Activated CD4-positive, alpha-beta T cell treated with anti-CD3 and anti-CD28 coated beads for 1 hour (primary cell): ENCODE measurements around the gene PDCD6IP.

Experiments
- DNase-seq: peaks from one replicate; pipeline ENCODE4 v3.0.0-alpha.2; 2020

The PDCD6IP gene

GRCh38 chr3:33898901-33899300 lies 100.5 kb downstream of the PDCD6IP start:
- DNase-seq = no peak

GRCh38 chr3:33900440-33900808 lies 102.0 kb downstream of the PDCD6IP start:
- DNase-seq = no peak

- DNase-seq = no peak
These were observed 102.5 kb downstream of the PDCD6IP start for GRCh38 chr3:33900809-33901505.

- DNase-seq = no peak
These were observed 103.6 kb downstream of the PDCD6IP start for GRCh38 chr3:33901862-33902563.

DNA sequence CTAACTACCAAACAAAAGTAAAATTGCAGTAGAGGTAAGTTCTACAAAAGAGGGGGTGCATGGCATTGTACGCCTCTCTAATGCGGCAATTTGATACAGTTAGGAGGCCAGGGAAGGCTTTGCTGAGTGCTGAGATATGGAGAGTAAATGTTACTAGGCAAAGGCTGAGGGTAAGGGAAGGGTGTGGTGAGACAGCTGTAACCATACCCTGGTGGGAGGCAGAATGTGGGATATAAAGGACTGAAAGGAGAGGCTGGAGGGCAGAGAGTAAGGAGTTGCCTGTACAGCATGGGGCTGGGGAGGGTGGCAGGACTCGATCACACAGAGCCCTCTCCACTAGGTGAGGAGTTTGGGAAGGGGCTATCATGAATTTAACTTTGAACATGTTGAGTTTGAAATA lies 106.3 kb downstream of the PDCD6IP start:
- no peak for DNase-seq

DNA sequence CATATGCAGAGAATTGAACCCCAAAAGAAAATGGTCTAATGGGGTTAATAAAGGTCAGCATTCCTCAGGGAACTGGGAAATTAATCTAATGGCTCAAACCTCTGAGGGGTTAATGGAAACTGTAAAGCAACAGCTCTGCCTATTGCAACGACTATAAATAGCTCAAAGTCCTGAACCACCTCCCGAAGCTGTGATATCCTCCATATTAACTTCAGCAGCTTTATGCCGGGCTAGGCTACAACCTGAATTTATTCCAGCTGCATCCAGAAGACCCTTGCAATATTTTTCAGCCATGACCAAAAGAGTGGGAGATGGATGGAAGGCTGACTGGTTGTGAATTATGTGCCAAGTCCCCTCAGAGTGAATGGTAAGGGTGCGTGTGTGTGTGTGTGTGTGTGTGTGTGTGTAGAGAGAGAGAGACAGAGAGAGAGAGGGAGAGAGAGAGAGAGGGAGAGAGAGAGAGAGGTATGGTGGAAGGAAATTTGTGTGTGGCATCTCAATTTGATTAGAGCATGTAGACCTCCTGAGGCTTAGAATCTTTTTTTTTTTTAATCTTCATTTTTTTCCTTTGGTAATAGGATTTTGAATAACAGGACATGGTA lies 109.9 kb downstream of the PDCD6IP start:
- DNase-seq = no peak

- DNase-seq = no peak
These were observed 111.1 kb downstream of the PDCD6IP start for GRCh38 chr3:33909547-33909946.

DNA sequence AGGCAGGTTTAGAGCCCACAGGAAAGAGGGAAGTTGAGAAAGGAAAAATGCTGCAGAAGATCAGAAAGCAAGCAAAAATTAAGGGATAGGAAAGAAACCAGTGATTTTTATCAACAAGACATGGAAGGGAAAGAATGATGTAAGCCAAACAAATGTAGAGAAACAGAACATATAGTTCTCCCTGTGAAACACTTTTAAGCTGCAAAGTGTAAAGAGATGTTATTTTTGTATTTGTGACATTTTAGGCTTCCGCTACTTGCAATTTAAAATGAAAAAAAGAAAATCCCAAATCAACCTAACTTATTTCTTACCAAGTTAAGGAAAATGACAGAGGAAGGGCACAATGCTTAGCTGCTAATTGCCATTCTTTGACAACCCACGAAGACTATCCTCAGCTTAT lies 111.6 kb downstream of the PDCD6IP start:
- DNase-seq = no peak

DNA sequence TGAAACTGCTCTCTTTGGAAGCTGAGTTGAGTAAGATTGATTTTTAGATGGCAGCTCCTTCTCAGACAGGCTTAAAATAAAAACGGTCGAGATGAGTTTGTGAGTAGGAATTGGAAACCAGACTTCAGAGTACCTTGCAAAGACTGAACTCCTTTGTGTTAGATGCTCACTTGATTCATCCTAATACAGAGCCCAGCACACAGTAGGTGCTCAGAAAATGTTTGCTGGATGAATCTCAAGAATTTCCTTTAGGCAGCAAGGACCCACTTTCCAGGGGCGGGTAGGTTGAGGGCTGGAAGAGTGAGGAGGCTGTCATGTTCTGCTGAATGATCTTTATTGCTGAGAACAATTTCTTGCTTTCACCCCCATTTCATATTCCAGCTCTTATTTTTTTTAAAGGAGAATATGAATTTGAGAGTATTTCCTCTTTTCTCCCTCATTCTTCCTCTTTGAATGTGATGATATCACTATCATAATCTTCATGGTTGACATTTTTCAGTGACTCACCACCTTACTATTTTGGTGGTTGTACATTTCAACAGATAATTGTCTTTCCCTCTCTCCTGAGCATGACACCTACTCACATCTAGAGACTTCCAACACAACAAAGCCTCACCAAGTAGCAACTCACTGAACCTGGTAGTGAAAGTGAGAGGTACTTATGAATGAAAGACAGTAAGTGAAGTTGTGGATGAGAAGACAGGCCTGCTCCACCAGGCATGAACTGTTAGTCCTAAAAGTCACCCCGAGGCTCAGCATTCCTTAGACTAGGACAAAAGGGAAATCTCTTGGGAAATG lies 113.3 kb downstream of the PDCD6IP start:
- DNase-seq = no peak

DNA sequence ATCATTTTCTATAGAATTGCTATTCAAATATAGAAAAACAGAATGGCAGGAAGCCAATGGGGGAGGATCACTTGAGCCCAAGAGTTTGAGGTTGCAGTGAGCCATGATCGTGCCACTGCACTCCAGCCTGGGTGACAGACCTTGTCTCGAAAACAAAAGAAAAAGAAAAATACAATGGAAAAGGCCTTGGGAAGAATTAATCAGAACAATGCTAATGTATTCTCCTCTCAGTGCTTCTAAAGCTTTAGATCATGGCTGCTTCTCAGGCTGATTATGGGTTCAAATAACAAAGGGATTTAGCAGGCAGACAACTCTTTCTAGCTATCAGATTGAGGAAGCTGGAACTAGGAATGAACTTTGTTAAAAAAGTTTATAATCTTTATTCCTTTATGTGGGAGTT lies 115.8 kb downstream of the PDCD6IP start:
- DNase-seq = no peak

DNA sequence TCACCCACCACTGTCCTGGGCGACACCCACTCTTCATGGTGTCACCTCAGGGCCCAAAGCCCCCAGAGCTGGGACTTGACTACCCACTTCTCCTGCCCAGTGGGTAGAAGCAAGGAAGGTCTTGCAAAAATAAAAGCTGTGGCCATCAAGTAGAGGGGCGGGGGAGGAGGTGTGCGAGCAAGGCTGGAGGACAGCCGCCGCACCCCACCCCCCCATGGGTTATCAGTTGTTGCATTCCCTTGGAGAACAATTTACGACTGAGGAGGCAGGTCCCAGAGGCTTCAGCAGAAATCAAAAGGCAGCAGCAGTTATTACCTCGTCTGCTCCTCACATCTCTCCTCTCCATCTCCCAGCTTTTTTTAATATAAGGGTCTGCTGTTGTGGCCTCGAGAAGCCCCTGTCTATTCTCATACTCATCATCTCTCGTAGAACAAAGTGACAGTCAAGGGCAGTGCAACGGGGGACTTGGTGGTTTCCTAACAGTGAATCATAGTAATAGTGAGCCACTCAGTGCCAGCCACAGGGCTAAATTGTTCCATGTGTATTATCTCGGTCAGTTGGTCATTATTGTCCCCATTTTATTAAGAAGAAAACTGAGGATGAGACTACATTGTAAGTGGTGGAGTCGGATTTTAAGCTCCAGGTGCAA lies 116.4 kb downstream of the PDCD6IP start:
- no peak for DNase-seq

GRCh38 chr3:33915796-33916546 lies 117.5 kb downstream of the PDCD6IP start:
- DNase-seq = no peak

- no peak for DNase-seq
These were observed 119.8 kb downstream of the PDCD6IP start for GRCh38 chr3:33918126-33918756.
